Endothelial cell of umbilical vein (primary cell): ENCODE measurements around the gene FAXDC2. TPM values are rescaled to one million over a fixed set of nuclear protein-coding genes. Genes with fewer than 3 reads are reported as not detected.

Experiments used
- BruUV-seq: library from RNA; stranded (reverse); fragments of 400-500 nt; replicated peaks from 2 replicates; lab custom pipeline; 2021; lab: Mats Ljungman, UMichigan
- CTCF ChIA-PET: fragments of 300-600, 350-600 bp; sonication (Branson Sonifier 250); formaldehyde crosslinking; loops from one replicate; lab custom pipeline; 2021; ENCODE audit warnings: antibody characterized with exemption, inconsistent platforms; lab: Charles Lee
- POLR2A ChIA-PET: fragments of 300-600, 350-600 bp; sonication (Branson Sonifier 250); formaldehyde crosslinking; loops from one replicate; lab custom pipeline; 2021; ENCODE audit warnings: antibody characterized with exemption, inconsistent platforms; lab: Charles Lee
- DNase-seq: peaks from one replicate; pipeline ENCODE4 v3.0.0-alpha.2; 2011; ENCODE audit warnings: low read depth, low spot score
- FAIRE-seq: peaks from 2 replicates; lab custom pipeline; 2011; peaks lifted over from hg19 to GRCh38; lab: Jason Lieb, UNC
- H2AFZ ChIP-seq: 2 replicates; pipeline ENCODE4 v1.6.0; 2012; ENCODE audit warnings: low read depth, low read length, control low read depth, inconsistent platforms
- H3K27ac ChIP-seq: 2 replicates; pipeline ENCODE4 v1.5.1; 2011; ENCODE audit warnings: low read depth, mild to moderate bottlenecking, control low read depth, low read length, moderate library complexity; ENCODE audit not compliant: insufficient read depth
- H3K27me3 ChIP-seq, 2 experiments: 2 replicates each; pipeline versions ENCODE4 v1.6.0 to v1.6.1; 2011; ENCODE audit warnings: low read length in 2 of 2, mixed read lengths in 1 of 2; ENCODE audit not compliant: control insufficient read depth in 2 of 2, insufficient read depth in 2 of 2
- H3K36me3 ChIP-seq, 2 experiments: 2 replicates in 1 of 2; 3 replicates in 1 of 2; pipeline ENCODE4 v1.5.1; 2011; ENCODE audit warnings: low read length in 2 of 2, mild to moderate bottlenecking in 1 of 2, moderate library complexity in 1 of 2; ENCODE audit not compliant: control insufficient read depth in 2 of 2, insufficient read depth in 2 of 2; ENCODE audit errors: extremely low read depth in 1 of 2
- H3K4me1 ChIP-seq: 3 replicates; pipeline ENCODE4 v1.5.1; 2011; ENCODE audit warnings: mild to moderate bottlenecking, low read length; ENCODE audit not compliant: control insufficient read depth, insufficient read depth; ENCODE audit errors: extremely low read depth
- H3K4me2 ChIP-seq: 2 replicates; pipeline ENCODE4 v1.6.1; 2011; ENCODE audit warnings: low read length, control low read depth, mixed read lengths; ENCODE audit not compliant: insufficient read depth
- H3K4me3 ChIP-seq, 3 experiments: fragments of 200-600 bp in 1 of 3; sonication (generic), shearing (Covaris generic) in 1 of 3; replicated peaks in 1 of 3; 2 replicates each; pipeline ENCODE4 v1.5.1; 2011 to 2016; ENCODE audit warnings: control low read depth in 3 of 3, low read length in 3 of 3, mild to moderate bottlenecking in 2 of 3, inconsistent platforms in 1 of 3, low read depth in 1 of 3, moderate library complexity in 1 of 3; ENCODE audit not compliant: insufficient read depth in 1 of 3
- H3K79me2 ChIP-seq: 2 replicates; pipeline ENCODE4 v1.6.0; 2012; ENCODE audit warnings: low read length, inconsistent platforms; ENCODE audit not compliant: control insufficient read depth, insufficient read depth
- H3K9ac ChIP-seq: replicated peaks from 2 replicates; pipeline ENCODE3; 2011; ENCODE audit warnings: low read length, control low read depth; ENCODE audit not compliant: insufficient read depth; ENCODE audit errors: extremely low read depth
- H3K9me1 ChIP-seq: replicated peaks from 3 replicates; pipeline ENCODE4 v1.6.0; 2011; ENCODE audit warnings: mild to moderate bottlenecking, low read length; ENCODE audit not compliant: control insufficient read depth, insufficient read depth; ENCODE audit errors: extremely low read depth
- H3K9me3 ChIP-seq: replicated peaks from 2 replicates; pipeline ENCODE4 v1.5.1; 2012; ENCODE audit warnings: low read length, inconsistent platforms; ENCODE audit not compliant: control insufficient read depth, insufficient read depth
- H4K20me1 ChIP-seq: replicated peaks from 2 replicates; pipeline ENCODE3; 2011; ENCODE audit warnings: mild to moderate bottlenecking, low read length; ENCODE audit not compliant: control insufficient read depth, insufficient read depth; ENCODE audit errors: extremely low read depth
- EZH2 ChIP-seq: IDR thresholded peaks from 2 replicates; pipeline ENCODE4 v1.6.1; 2012; ENCODE audit warnings: borderline replicate concordance, low read depth, mild to moderate bottlenecking, moderate library complexity, low read length, inconsistent platforms; ENCODE audit not compliant: severe bottlenecking
- FOS ChIP-seq: IDR thresholded peaks from 2 replicates; pipeline ENCODE4 v1.6.1; 2011; ENCODE audit warnings: mild to moderate bottlenecking, low read length, moderate library complexity, borderline replicate concordance; ENCODE audit not compliant: insufficient read depth
- GATA2 ChIP-seq: IDR thresholded peaks from 2 replicates; pipeline ENCODE4 v1.7.0; 2011; ENCODE audit warnings: low read depth, mild to moderate bottlenecking, moderate library complexity, mixed read lengths, low read length; ENCODE audit not compliant: insufficient read length, insufficient read depth
- JUN ChIP-seq: IDR thresholded peaks from 2 replicates; pipeline ENCODE4 v1.6.1; 2011; ENCODE audit warnings: borderline replicate concordance, low read depth; ENCODE audit not compliant: insufficient read length, insufficient read depth
- MYC ChIP-seq: IDR thresholded peaks from one replicate; pipeline ENCODE4 v1.6.1; 2011; ENCODE audit warnings: mild to moderate bottlenecking, low read depth, low read length
- POLR2A ChIP-seq: IDR thresholded peaks from 2 replicates; pipeline ENCODE4 v1.6.1; 2012; ENCODE audit warnings: low read depth, mild to moderate bottlenecking, control low read depth, low read length
- POLR2AphosphoS5 ChIP-seq: IDR thresholded peaks from 2 replicates; pipeline ENCODE4 v1.6.1; 2012; ENCODE audit warnings: low read depth, mild to moderate bottlenecking, control low read depth, low read length, moderate library complexity; ENCODE audit not compliant: insufficient read depth
- dilution Hi-C: fragments of 300-500 bp; cut with MboI; formaldehyde crosslinking; loops from one replicate; pipeline ENCODE4 v1.15.0; 2019; ENCODE audit warnings: low sequenced_read_pairs; ENCODE audit not compliant: extremely low pct_ligation_motif_present
- intact Hi-C: fragments of 100-400 bp; cut with micrococcal nuclease; formaldehyde crosslinking; loops from one replicate; pipeline ENCODE4 v1.10.0; 2022
- polyA plus RNA-seq, 4 experiments: library from polyadenylated mRNA; depleted of rRNA in 3 of 4; stranded (reverse) in 3 of 4; unstranded in 1 of 4; fragments of >200 nt; gene quantifications; 2 replicates each; pipeline versions ENCODE4 v1.2.1 to v1.2.3, GENCODE V29; 2011 to 2012; ENCODE audit warnings: missing spikeins in 1 of 4
- total RNA-seq: library from RNA; stranded (reverse); gene quantifications from 2 replicates; pipeline ENCODE4 v1.2.3, GENCODE V29; 2021
- TF ChIP-seq, protein P1 (sequence below), 2 donors: IDR thresholded peaks; 1 replicate in 1 of 2; 2 replicates in 1 of 2; pipeline ENCODE4 v1.5.1; 2011; ENCODE audit warnings: low read length in 2 of 2, mild to moderate bottlenecking in 2 of 2, moderate library complexity in 2 of 2, control low read depth in 1 of 2, inconsistent platforms in 1 of 2, low read depth in 1 of 2; ENCODE audit not compliant: insufficient read depth in 1 of 2; ENCODE audit errors: extremely low read depth in 1 of 2
- TF ChIP-seq, protein P2 (sequence below): IDR thresholded peaks from 2 replicates; pipeline ENCODE4 v1.6.1; 2011; ENCODE audit not compliant: insufficient read depth, insufficient read length

The FAXDC2 gene
- total and polyA plus RNA-seq, 2 donors (not counting 3 experiments of a cell fraction or from before 2014, with no cell fraction given) = 8.3 to 12.0 TPM

DNA sequence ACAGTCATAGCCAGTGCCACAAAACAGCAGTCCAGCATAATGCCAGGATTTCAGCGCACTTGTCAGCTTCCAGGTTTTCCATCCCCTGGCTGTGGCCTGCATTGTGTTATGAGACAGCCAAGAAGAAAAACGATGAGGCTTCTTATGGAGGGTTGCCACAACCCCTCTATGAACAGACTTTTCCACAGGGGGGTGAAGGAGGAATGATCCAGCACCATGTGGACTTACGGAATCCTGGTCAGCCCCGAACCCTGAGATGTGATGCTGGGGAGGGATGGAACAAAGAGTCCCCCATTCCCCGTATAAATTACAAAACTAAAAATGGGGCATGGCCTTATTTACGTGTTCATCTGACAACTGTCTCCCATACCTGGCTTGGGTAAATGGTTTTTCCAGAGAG lies 32.6 kb downstream of the FAXDC2 start:
- no peak overlapping the region for H3K9ac ChIP-seq
- dilution Hi-C loops = no loop called here
- intact Hi-C loops = no loop called here
- FAIRE-seq (no peak), DNase-seq (no peak)
- BruUV-seq = no TSS peak
- H3K4me1 ChIP-seq = peaks cover 3% of the 10 kb centered on the region
- H2AFZ ChIP-seq = no peak overlapping the region
- no peak overlapping the region for H3K4me2 ChIP-seq
- peaks cover 12 to 39% of the 10 kb centered on the region in 2 experiments for H3K36me3 ChIP-seq
- no peaks in the 10 kb centered on the region for H4K20me1 ChIP-seq
- CTCF ChIA-PET = no interaction called here
- no peak overlapping the region for H3K4me3 ChIP-seq
- no peaks in the 10 kb centered on the region for H3K79me2 ChIP-seq
- no peaks in the 10 kb centered on the region for H3K27me3 ChIP-seq
- H3K27ac ChIP-seq = no peak overlapping the region
- no peaks in the 10 kb centered on the region for H3K9me3 ChIP-seq
- POLR2A ChIA-PET = no interaction called here
- no peaks in the 10 kb centered on the region for H3K9me1 ChIP-seq
- TF ChIP-seq MYC = no peak
- TF ChIP-seq, protein P1, sequence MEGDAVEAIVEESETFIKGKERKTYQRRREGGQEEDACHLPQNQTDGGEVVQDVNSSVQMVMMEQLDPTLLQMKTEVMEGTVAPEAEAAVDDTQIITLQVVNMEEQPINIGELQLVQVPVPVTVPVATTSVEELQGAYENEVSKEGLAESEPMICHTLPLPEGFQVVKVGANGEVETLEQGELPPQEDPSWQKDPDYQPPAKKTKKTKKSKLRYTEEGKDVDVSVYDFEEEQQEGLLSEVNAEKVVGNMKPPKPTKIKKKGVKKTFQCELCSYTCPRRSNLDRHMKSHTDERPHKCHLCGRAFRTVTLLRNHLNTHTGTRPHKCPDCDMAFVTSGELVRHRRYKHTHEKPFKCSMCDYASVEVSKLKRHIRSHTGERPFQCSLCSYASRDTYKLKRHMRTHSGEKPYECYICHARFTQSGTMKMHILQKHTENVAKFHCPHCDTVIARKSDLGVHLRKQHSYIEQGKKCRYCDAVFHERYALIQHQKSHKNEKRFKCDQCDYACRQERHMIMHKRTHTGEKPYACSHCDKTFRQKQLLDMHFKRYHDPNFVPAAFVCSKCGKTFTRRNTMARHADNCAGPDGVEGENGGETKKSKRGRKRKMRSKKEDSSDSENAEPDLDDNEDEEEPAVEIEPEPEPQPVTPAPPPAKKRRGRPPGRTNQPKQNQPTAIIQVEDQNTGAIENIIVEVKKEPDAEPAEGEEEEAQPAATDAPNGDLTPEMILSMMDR (IDR thresholded peaks at IDR 0.05; ENCODE audit: extremely low read depth in 1 of 2, insufficient read depth in 1 of 2, low read depth in 1 of 2, low read length in 2 of 2) = no peak
- TF ChIP-seq EZH2 = no peak
- TF ChIP-seq POLR2AphosphoS5 = no peak
- TF ChIP-seq, protein P2, sequence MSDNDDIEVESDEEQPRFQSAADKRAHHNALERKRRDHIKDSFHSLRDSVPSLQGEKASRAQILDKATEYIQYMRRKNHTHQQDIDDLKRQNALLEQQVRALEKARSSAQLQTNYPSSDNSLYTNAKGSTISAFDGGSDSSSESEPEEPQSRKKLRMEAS = no peak
- no peak for TF ChIP-seq JUN
- TF ChIP-seq POLR2A = no peak
- TF ChIP-seq FOS = no peak
- no peak for TF ChIP-seq GATA2
